ENCODE measurements around the gene RAD51. TPM values are rescaled to one million over a fixed set of nuclear protein-coding genes. Genes with fewer than 3 reads are reported as not detected.

Gene RAD51
- total and polyA plus RNA-seq, 9 of the 15 experiments (the other 6 are each of a cell fraction or from before 2014, with no cell fraction given), result 16.0 to 63.8 (median 34.6) TPM

- TF ChIP-seq ZNF655 (CRISPR knock-in tag; IDR thresholded peaks at IDR 0.05) (no peak), CBFB (CRISPR knock-in tag; IDR thresholded peaks at IDR 0.05) (no peak), YY1 (IDR thresholded peaks at IDR 0.05; ENCODE audit: borderline replicate concordance in 1 of 3, control insufficient read depth in 1 of 3, extremely low read depth in 1 of 3, insufficient read depth in 3 of 3, insufficient read length in 1 of 3, insufficient replicate concordance in 2 of 3, low read depth in 1 of 3, low read length in 2 of 3) (no peak), HDAC8 (tag; IDR thresholded peaks at IDR 0.05) (no peak), LEF1 (IDR thresholded peaks at IDR 0.05) (no peak), XRCC3 (IDR thresholded peaks at IDR 0.05) (no peak), ARID1B (IDR thresholded peaks at IDR 0.05) (peak; percentile 38; the same call in 1 of the 2 replicates), RBM22 (IDR thresholded peaks at IDR 0.05; ENCODE audit: low read depth, low read length, poor library complexity, severe bottlenecking) (no peak), ATF3 (IDR thresholded peaks at IDR 0.05) (no peak), ATF3 (CRISPR knock-in tag; conservative IDR thresholded peaks at IDR 0.05) (no peak), BRF2 (IDR thresholded peaks at IDR 0.05; ENCODE audit: borderline replicate concordance, insufficient read depth, insufficient read length) (no peak), CBFA2T2 (conservative IDR thresholded peaks at IDR 0.05) (0 out of 2 replicates have a peak, but pooled peaks have one; percentile 26), IFI16 (CRISPR knock-in tag; IDR thresholded peaks at IDR 0.05) (no peak), BRD4 (IDR thresholded peaks at IDR 0.05) (no peak), RUNX1 (IDR thresholded peaks at IDR 0.05; ENCODE audit: low read depth) (no peak), NFE2 (IDR thresholded peaks at IDR 0.05; ENCODE audit: low read depth) (peak; percentile 29; the same call in 1 of the 2 replicates), CBFA2T3 (IDR thresholded peaks at IDR 0.05) (peak; percentile 69)
These were observed 30.1 kb upstream of the RAD51 start (continued) for GRCh38 chr15:40664909-40665308.
